Upper lobe of left lung (tissue), 4 donors: ENCODE measurements around the gene TOM1L2.

Source experiments
- CTCF ChIP-seq, 6 experiments: fragments of 450-650 bp in 4 of 6; fragments of 200-600 bp in 2 of 6; sonication (generic) in 2 of 6; IDR thresholded peaks; one replicate each; pipeline ENCODE4 v1.5.1; 2016 to 2019; ENCODE audit warnings: antibody characterized with exemption in 6 of 6
- EP300 ChIP-seq, 4 donors: sonication (generic); formaldehyde crosslinking; IDR thresholded peaks; one replicate each; pipeline ENCODE4 v1.5.1; 2017; ENCODE audit warnings: antibody characterized with exemption in 4 of 4, control low read depth in 2 of 4
- POLR2A ChIP-seq, 4 donors: fragments of 450-650 bp; IDR thresholded peaks; one replicate each; pipeline ENCODE4 v1.5.1; 2016 to 2017; ENCODE audit warnings: antibody characterized with exemption in 4 of 4, mild to moderate bottlenecking in 2 of 4
- POLR2AphosphoS5 ChIP-seq, 2 donors: sonication (generic); formaldehyde crosslinking; IDR thresholded peaks; one replicate each; pipeline ENCODE4 v1.5.1; 2017; ENCODE audit warnings: antibody characterized with exemption in 2 of 2

GRCh38 chr17:17893801-17894644, 78.2 kb downstream of the TOM1L2 start:
- TF ChIP-seq CTCF (IDR thresholded peaks at IDR 0.05) (no peak), POLR2AphosphoS5 (IDR thresholded peaks at IDR 0.05) (no peak), POLR2A (IDR thresholded peaks at IDR 0.05) (no peak), EP300 (IDR thresholded peaks at IDR 0.05) (no peak)
